SU-DHL-6 (cell line): ENCODE results near the gene GLRA3.

Experiments used
- H2AFZ ChIP-seq: fragments of 200-600 bp; sonication (generic); 2 replicates; pipeline ENCODE4 v1.6.1; 2014; ENCODE audit warnings: low read depth, mild to moderate bottlenecking, moderate library complexity, mixed read lengths, antibody characterized with exemption, low read length; ENCODE audit not compliant: severe bottlenecking
- H3F3A ChIP-seq: fragments of 200-600 bp; shearing (Covaris generic); 2 replicates; pipeline ENCODE4 v1.6.0; 2016; ENCODE audit warnings: antibody characterized with exemption, mild to moderate bottlenecking; ENCODE audit not compliant: insufficient read depth
- H3K27ac ChIP-seq: fragments of 200-600 bp; sonication (generic); 2 replicates; pipeline ENCODE4 v1.5.1; 2016; ENCODE audit warnings: low read depth, mild to moderate bottlenecking, low read length, moderate library complexity, mixed read lengths
- H3K27me3 ChIP-seq: fragments of 200-600 bp; sonication (generic), shearing (Covaris generic); 2 replicates; pipeline ENCODE4 v1.6.0; 2014; ENCODE audit warnings: mild to moderate bottlenecking, low read length
- H3K36me3 ChIP-seq: fragments of 200-600 bp; sonication (generic); 2 replicates; pipeline ENCODE4 v1.6.1; 2014; ENCODE audit warnings: mild to moderate bottlenecking, low read length, mixed read lengths
- H3K4me2 ChIP-seq: fragments of 300-600, 200-600 bp; shearing (Covaris generic), sonication (generic); 2 replicates; pipeline ENCODE4 v1.6.0; 2014; ENCODE audit warnings: low read length, low read depth, mild to moderate bottlenecking; ENCODE audit not compliant: poor library complexity, severe bottlenecking
- H3K4me3 ChIP-seq: fragments of 200-600 bp; sonication (generic); 2 replicates; pipeline ENCODE4 v1.5.1; 2014; ENCODE audit warnings: antibody characterized with exemption, low read length, mild to moderate bottlenecking, mixed read lengths; ENCODE audit not compliant: insufficient read depth, poor library complexity, severe bottlenecking
- H3K79me2 ChIP-seq: fragments of 200-600 bp; sonication (generic); 2 replicates; pipeline ENCODE4 v1.6.1; 2014; ENCODE audit warnings: mild to moderate bottlenecking, low read length, moderate library complexity; ENCODE audit not compliant: insufficient read depth
- H3K9ac ChIP-seq: fragments of 200-600 bp; sonication (generic); 2 replicates; pipeline ENCODE4 v1.7.0; 2014; ENCODE audit warnings: mild to moderate bottlenecking, low read length
- H3K9me2 ChIP-seq: fragments of 200-600 bp; sonication (generic); replicated peaks from 2 replicates; pipeline ENCODE4 v1.6.1; 2014; ENCODE audit warnings: low read length; ENCODE audit not compliant: insufficient read depth
- H3K9me3 ChIP-seq: fragments of 200-600 bp; sonication (generic); 2 replicates; pipeline ENCODE4 v1.6.1; 2014; ENCODE audit warnings: low read length, mixed read lengths; ENCODE audit not compliant: insufficient read depth
- H4K20me1 ChIP-seq: fragments of 200-600 bp; sonication (generic); 2 replicates; pipeline ENCODE4 v1.6.1; 2014; ENCODE audit warnings: low read depth, mild to moderate bottlenecking, antibody characterized with exemption, low read length, moderate library complexity, mixed read lengths
- CTCF ChIP-seq: fragments of 200-600 bp; sonication (generic); IDR thresholded peaks from one replicate; pipeline ENCODE4 v1.5.1; 2017; ENCODE audit warnings: antibody characterized with exemption, mild to moderate bottlenecking, low read length, moderate library complexity; ENCODE audit not compliant: insufficient read depth, poor library complexity, severe bottlenecking
- EZH2phosphoT487 ChIP-seq: fragments of 200-600 bp; sonication (generic), shearing (Covaris generic); conservative IDR thresholded peaks from 2 replicates; pipeline ENCODE4 v1.6.1; 2018; ENCODE audit warnings: mild to moderate bottlenecking, antibody characterized with exemption, low read length, moderate library complexity, mixed read lengths

The GLRA3 gene

GRCh38 chr4:174648812-174649211 lies 180.2 kb downstream of the GLRA3 start:
- no peak overlapping the region for H3K4me2 ChIP-seq
- H3K27ac ChIP-seq = no peak overlapping the region
- H3K9ac ChIP-seq = no peak overlapping the region
- no peaks in the 10 kb centered on the region for H3K79me2 ChIP-seq
- TF ChIP-seq EZH2phosphoT487 (no peak), CTCF (no peak)
- H3F3A ChIP-seq = no peaks in the 10 kb centered on the region
- H2AFZ ChIP-seq = no peak overlapping the region
- H3K9me2 ChIP-seq = no peaks in the 10 kb centered on the region
- H3K4me3 ChIP-seq = no peak overlapping the region
- H3K27me3 ChIP-seq = no peaks in the 10 kb centered on the region
- H4K20me1 ChIP-seq = no peaks in the 10 kb centered on the region
- no peaks in the 10 kb centered on the region for H3K9me3 ChIP-seq
- no peaks in the 10 kb centered on the region for H3K36me3 ChIP-seq

GRCh38 chr4:174646326-174646725 lies 182.7 kb downstream of the GLRA3 start:
- no peaks in the 10 kb centered on the region for H3K27me3 ChIP-seq
- no peak overlapping the region for H3K27ac ChIP-seq
- no peak overlapping the region for H3K4me3 ChIP-seq
- no peaks in the 10 kb centered on the region for H3F3A ChIP-seq
- no peaks in the 10 kb centered on the region for H3K79me2 ChIP-seq
- no peaks in the 10 kb centered on the region for H3K9me2 ChIP-seq
- no peak overlapping the region for H3K4me2 ChIP-seq
- H3K9me3 ChIP-seq = no peaks in the 10 kb centered on the region
- no peaks in the 10 kb centered on the region for H3K36me3 ChIP-seq
- no peak for TF ChIP-seq EZH2phosphoT487
- TF ChIP-seq CTCF = no peak
- no peak overlapping the region for H3K9ac ChIP-seq
- H2AFZ ChIP-seq = no peak overlapping the region
- H4K20me1 ChIP-seq = no peaks in the 10 kb centered on the region

GRCh38 chr4:174640146-174640545 lies 188.9 kb downstream of the GLRA3 start:
- H3K4me3 ChIP-seq = no peak overlapping the region
- H4K20me1 ChIP-seq = no peaks in the 10 kb centered on the region
- TF ChIP-seq CTCF = no peak
- TF ChIP-seq EZH2phosphoT487 = no peak
- no peaks in the 10 kb centered on the region for H3F3A ChIP-seq
- no peaks in the 10 kb centered on the region for H3K36me3 ChIP-seq
- H3K79me2 ChIP-seq = no peaks in the 10 kb centered on the region
- no peaks in the 10 kb centered on the region for H3K9me2 ChIP-seq
- no peaks in the 10 kb centered on the region for H3K27me3 ChIP-seq
- H3K9me3 ChIP-seq = no peaks in the 10 kb centered on the region
- H3K4me2 ChIP-seq = no peak overlapping the region
- no peak overlapping the region for H3K9ac ChIP-seq
- no peak overlapping the region for H2AFZ ChIP-seq
- no peak overlapping the region for H3K27ac ChIP-seq

GRCh38 chr4:174635732-174636131 lies 193.3 kb downstream of the GLRA3 start:
- Histone ChIP-seq H3K4me3 (no peak overlapping the region), H4K20me1 (no peaks in the 10 kb centered on the region), H3F3A (no peaks in the 10 kb centered on the region), H2AFZ (no peak overlapping the region), H3K4me2 (no peak overlapping the region), H3K79me2 (no peaks in the 10 kb centered on the region), H3K36me3 (no peaks in the 10 kb centered on the region), H3K27me3 (no peaks in the 10 kb centered on the region), H3K27ac (no peak overlapping the region), H3K9me2 (no peaks in the 10 kb centered on the region), H3K9me3 (no peaks in the 10 kb centered on the region), H3K9ac (no peak overlapping the region)
- TF ChIP-seq CTCF = no peak
- no peak for TF ChIP-seq EZH2phosphoT487
